Activated CD4-positive, alpha-beta memory T cell treated with anti-CD3 and anti-CD28 coated beads, Interleukin-2, amount 10 ng/mL, durations not matched to agents 7 days and 5 days (primary cell): ENCODE data around the gene FAM111A. TPM values are rescaled to one million over a fixed set of nuclear protein-coding genes. Genes with fewer than 3 reads are reported as not detected.

Source experiments
- CTCF ChIA-PET: fragments of 350-600 bp; sonication (Branson Sonifier 250); formaldehyde crosslinking; loops from one replicate; lab custom pipeline; 2021; ENCODE audit warnings: antibody characterized with exemption, inconsistent platforms; lab: Charles Lee
- POLR2A ChIA-PET: fragments of 350-600 bp; sonication (Branson Sonifier 250); formaldehyde crosslinking; loops from one replicate; lab custom pipeline; 2021; ENCODE audit warnings: antibody characterized with exemption; lab: Charles Lee
- DNase-seq: peaks from one replicate; pipeline ENCODE4 v3.0.0-alpha.2; 2020
- H3K27ac Mint-ChIP-seq: one replicate; pipeline ENCODE4 v1.8.0; 2021; ENCODE audit warnings: mild to moderate bottlenecking, mixed read lengths
- H3K27me3 Mint-ChIP-seq: one replicate; pipeline ENCODE4 v1.8.0; 2021; ENCODE audit warnings: mixed read lengths
- H3K36me3 Mint-ChIP-seq: one replicate; pipeline ENCODE4 v1.8.0; 2021; ENCODE audit warnings: low read depth, mixed read lengths
- H3K4me1 Mint-ChIP-seq: one replicate; pipeline ENCODE4 v1.8.0; 2021; ENCODE audit warnings: mixed read lengths
- H3K4me3 Mint-ChIP-seq: one replicate; pipeline ENCODE4 v1.8.0; 2021; ENCODE audit warnings: mild to moderate bottlenecking, mixed read lengths
- H3K9me3 Mint-ChIP-seq: one replicate; pipeline ENCODE4 v1.8.0; 2021; ENCODE audit warnings: mixed read lengths
- total RNA-seq, 2 experiments: library from RNA; stranded (reverse); gene quantifications; one replicate each; pipeline ENCODE4 v1.2.3, GENCODE V29; 2021

FAM111A gene
- total RNA-seq, 2 experiments from 2014 or later, result 136 to 141 TPM

DNA sequence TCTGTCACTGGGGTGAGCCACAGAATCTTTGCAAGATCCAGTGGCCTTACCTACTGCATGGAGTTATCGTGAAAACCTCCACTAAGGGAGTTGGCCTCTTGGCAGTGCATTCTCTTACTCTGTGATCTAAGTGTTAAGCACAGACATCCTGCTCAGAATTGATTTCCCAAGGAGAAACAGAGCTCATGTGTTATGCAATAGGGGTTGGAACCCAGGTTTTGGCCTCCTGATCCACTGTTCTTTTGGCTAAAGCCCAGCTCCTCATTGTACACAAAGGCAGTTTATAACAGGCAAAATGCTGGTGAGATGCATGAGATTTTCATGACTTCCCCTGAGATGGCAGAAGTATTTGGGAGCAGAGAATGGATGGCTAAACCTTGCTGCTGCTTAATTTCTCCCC, 41.1 kb downstream of the FAM111A start:
- peaks cover 5% of the 10 kb centered on the region for H3K27me3 Mint-ChIP-seq
- no peaks in the 10 kb centered on the region for H3K4me1 Mint-ChIP-seq
- ChIA-PET POLR2A (no interaction called here), CTCF (interaction anchor here (0.7 to 7.1 kb wide), 2 partner anchors 12 to 48 kb away, joined by 3 to 105 read pairs; partner anchors contain the start of gene DTX4)
- peaks cover 5% of the 10 kb centered on the region for H3K9me3 Mint-ChIP-seq
- H3K27ac Mint-ChIP-seq, result no peak overlapping the region
- no peaks in the 10 kb centered on the region for H3K36me3 Mint-ChIP-seq
- no peak for DNase-seq
- H3K4me3 Mint-ChIP-seq, result no peak overlapping the region

DNA sequence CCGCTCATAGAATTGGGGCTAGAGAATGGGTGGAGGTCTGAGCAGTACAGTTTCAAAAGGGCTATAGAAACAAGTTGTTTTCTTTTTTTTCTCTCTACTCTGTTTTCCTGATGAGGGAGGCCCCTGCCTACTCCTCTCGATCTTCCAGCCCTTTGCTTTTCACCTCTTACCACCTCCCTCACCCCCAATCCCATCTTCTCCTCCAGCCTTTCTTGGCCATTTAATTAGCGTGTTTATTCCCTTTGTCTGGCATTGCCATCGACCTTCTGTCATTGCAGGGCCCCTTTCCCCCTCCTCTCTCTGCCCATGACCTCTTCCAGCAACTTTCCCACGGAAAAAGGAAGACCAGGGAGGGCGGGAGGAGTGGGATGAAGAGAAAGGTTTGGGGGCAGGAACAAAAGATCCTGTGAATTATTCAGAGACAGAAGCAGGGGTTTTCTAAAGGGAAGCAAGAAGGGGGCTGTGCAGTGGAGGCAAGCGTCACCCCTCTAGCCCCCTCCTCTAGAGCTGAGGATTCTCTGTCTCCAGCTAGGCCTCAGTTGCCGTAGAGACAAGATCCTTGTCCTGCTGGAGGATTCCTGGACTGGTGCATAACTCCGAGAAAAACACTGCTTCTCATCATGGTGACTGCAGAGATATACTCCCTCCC, 42.2 kb downstream of the FAM111A start:
- DNase-seq, result no peak
- Mint-ChIP-seq H3K36me3 (no peaks in the 10 kb centered on the region), H3K4me3 (no peak overlapping the region), H3K4me1 (no peaks in the 10 kb centered on the region), H3K27ac (no peak overlapping the region), H3K27me3 (peaks cover 1% of the 10 kb centered on the region), H3K9me3 (no peaks in the 10 kb centered on the region)
- ChIA-PET POLR2A (no interaction called here), CTCF (interaction anchor here (0.6 to 7.1 kb wide), 6 partner anchors 9 to 492 kb away, joined by 3 to 105 read pairs (median 14); partner anchors contain the start of gene DTX4)

DNA sequence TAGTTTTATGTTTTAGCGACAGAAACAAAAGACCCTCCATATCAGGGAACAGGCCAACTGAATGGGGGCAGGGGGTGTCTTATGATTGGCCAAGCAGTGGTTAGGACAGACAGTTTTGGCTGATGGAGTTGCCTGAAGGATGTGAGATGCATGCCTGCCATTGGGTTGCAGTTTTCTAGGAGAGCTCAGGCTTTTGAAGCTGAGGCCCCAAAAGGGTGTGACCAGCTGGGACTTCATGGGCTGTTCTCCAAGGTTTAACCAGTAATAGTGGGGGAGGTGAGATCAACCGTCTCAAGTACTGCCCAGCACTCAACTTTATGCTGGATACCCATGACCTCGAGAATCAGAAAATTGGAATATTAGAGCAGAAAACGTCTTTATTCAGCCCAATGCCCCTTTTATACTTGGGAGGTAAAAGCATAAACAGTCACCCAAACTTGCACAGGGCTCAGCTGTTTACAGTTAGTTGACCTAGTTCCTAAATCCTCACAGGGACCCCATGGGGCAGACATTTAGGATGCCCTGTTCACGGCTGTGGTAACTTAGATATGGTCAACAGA, 42.8 kb downstream of the FAM111A start:
- H3K9me3 Mint-ChIP-seq, result no peaks in the 10 kb centered on the region
- peaks cover 1% of the 10 kb centered on the region for H3K27me3 Mint-ChIP-seq
- CTCF ChIA-PET, result interaction anchor here (0.6 to 7.1 kb wide), 13 partner anchors 9 to 491 kb away, joined by 3 to 105 read pairs (median 5); partner anchors contain the start of gene DTX4
- POLR2A ChIA-PET, result no interaction called here
- no peak overlapping the region for H3K4me3 Mint-ChIP-seq
- no peaks in the 10 kb centered on the region for H3K4me1 Mint-ChIP-seq
- H3K36me3 Mint-ChIP-seq, result no peaks in the 10 kb centered on the region
- DNase-seq, result no peak
- H3K27ac Mint-ChIP-seq, result no peak overlapping the region

DNA sequence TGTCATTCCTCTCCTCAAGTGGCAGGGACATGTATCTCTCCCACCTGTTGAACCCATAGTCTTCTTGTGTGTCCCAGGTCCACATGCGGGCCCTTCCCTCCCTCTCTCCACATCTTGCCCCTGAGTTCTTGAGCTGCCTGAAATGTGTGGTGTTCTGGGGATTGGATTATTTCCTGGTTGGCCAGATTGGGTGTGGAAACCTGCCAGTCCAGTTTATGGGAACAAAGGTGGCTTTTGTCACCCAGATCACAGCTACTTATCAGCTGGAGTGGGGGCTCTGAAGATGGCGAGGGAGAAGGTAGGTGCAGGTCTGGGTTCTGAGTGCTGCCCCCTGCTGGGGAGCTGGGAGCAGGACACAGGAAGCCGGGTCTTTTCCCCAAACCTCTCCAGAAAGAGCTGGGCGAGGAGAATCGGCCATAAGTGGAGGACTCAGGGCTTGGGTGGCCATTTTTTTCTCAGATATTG, 43.5 kb downstream of the FAM111A start:
- Mint-ChIP-seq H3K4me1 (no peaks in the 10 kb centered on the region), H3K4me3 (no peak overlapping the region), H3K36me3 (no peaks in the 10 kb centered on the region), H3K27me3 (peaks cover 1% of the 10 kb centered on the region), H3K27ac (no peak overlapping the region), H3K9me3 (no peaks in the 10 kb centered on the region)
- DNase-seq, result peak; percentile 55
- CTCF ChIA-PET, result interaction anchor here (0.7 to 7.1 kb wide), 17 partner anchors 10 to 250 kb away, joined by 3 to 105 read pairs (median 5); partner anchors contain the start of genes DTX4, FAM111A and OR5A1
- POLR2A ChIA-PET, result no interaction called here

DNA sequence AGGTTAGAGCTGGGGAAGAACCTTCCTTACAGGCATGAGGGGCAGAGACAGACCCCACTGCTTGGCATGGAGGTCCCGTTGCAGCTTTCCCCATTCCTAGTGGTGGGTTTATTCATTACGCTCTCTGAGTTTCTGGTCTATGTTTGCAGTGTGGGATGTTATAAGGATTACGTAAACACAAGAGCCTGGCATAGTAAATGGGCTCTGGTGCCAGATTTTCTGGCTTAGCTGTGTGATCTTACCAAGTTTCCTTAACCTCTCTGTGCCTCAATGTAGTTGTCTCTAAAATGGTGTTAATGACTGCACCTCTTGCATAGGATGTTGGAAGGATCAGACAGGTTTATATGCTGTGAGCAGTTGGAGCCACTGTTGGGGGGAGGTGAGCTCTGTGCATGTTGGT, 44.4 kb downstream of the FAM111A start:
- peaks cover 1% of the 10 kb centered on the region for H3K27me3 Mint-ChIP-seq
- H3K27ac Mint-ChIP-seq, result no peak overlapping the region
- H3K4me3 Mint-ChIP-seq, result no peak overlapping the region
- CTCF ChIA-PET, result interaction anchor here (0.8 to 7.1 kb wide), 6 partner anchors 9 to 249 kb away, joined by 3 to 105 read pairs (median 14); partner anchors contain the start of genes DTX4 and OR5A1
- DNase-seq, result no peak
- no peaks in the 10 kb centered on the region for H3K9me3 Mint-ChIP-seq
- no peaks in the 10 kb centered on the region for H3K36me3 Mint-ChIP-seq
- H3K4me1 Mint-ChIP-seq, result no peaks in the 10 kb centered on the region
- POLR2A ChIA-PET, result no interaction called here

DNA sequence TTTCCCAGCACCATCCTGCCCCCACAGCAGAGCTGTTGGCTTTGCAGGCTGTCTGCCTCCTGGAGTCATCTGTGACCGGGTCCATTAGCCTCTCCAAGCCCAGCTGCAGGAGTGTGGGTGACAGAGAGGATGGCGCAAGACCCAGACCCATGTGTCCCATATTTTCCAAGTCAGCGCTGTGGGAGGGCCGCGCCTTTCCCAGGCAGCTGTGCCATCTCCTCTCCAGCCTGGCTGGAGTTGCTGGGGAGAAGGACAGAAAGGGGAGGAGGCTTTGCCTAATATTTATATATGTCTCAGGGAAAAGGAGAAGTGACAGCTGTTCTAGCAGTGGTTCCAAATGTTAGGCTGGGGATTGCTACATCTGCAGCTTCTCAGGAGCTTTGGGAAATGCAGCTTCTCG, 44.9 kb downstream of the FAM111A start:
- CTCF ChIA-PET, result interaction anchor here (2.3 to 7.1 kb wide), 4 partner anchors 11 to 22 kb away, joined by 12 to 105 read pairs (median 22); partner anchors contain the start of gene DTX4
- Mint-ChIP-seq H3K27me3 (peaks cover 1% of the 10 kb centered on the region), H3K27ac (no peak overlapping the region), H3K4me3 (no peak overlapping the region), H3K9me3 (no peaks in the 10 kb centered on the region), H3K4me1 (no peaks in the 10 kb centered on the region), H3K36me3 (no peaks in the 10 kb centered on the region)
- POLR2A ChIA-PET, result no interaction called here
- DNase-seq, result no peak

DNA sequence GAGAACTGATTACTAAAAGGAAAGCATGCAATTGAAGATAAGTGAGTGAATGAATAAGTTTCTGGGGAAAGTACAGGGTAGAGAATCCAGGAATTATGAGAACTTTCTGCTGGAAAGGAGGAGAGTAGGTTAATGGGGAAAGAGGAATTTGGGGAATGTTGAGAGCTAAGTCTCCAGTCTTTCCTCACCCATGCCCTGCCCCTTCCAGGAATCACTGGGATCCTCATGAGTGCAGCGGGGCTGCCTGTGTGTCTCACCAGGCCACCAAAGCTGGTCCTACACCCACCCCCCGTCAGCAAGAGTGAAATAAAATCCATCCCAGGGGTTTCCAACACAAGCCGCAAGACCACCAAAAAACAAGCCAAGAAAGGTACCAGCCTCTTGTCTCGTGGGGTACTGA, 46.3 kb downstream of the FAM111A start:
- Mint-ChIP-seq H3K27ac (no peak overlapping the region), H3K4me1 (no peaks in the 10 kb centered on the region), H3K9me3 (no peaks in the 10 kb centered on the region), H3K4me3 (no peak overlapping the region), H3K27me3 (peaks cover 1% of the 10 kb centered on the region), H3K36me3 (no peaks in the 10 kb centered on the region)
- CTCF ChIA-PET, result interaction anchor here (7.1 kb wide), 1 partner anchor 17 kb away, joined by 105 read pairs; the partner anchor contains the start of gene DTX4
- POLR2A ChIA-PET, result no interaction called here
- DNase-seq, result no peak

DNA sequence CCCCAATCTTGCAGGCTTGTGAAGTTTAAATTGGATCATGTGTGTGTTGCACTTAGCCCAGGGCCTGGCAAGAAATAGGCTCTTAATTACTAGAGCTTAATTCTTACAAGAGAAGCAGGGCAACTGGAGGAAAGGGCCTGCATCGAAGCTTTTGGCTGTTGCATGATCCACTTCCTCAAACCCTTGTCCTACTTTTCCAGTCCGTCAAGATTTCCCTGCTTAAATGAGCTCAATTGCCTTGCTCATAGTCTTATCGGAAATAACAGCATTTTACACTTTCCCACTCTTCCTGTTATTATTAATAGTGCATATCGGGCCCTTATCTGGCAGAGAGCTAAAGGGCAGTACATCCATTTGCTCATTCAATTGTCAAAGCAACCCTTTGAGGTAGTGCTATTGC, 47.3 kb downstream of the FAM111A start:
- Mint-ChIP-seq H3K27ac (no peak overlapping the region), H3K36me3 (no peaks in the 10 kb centered on the region), H3K4me1 (no peaks in the 10 kb centered on the region), H3K4me3 (no peak overlapping the region), H3K27me3 (peaks cover 4% of the 10 kb centered on the region), H3K9me3 (no peaks in the 10 kb centered on the region)
- ChIA-PET CTCF (interaction anchor here (1.3 to 1.4 kb wide), 2 partner anchors 18 to 32 kb away, joined by 4 to 5 read pairs; partner anchors contain the start of gene DTX4), POLR2A (interaction anchor here (0.6 kb wide), 1 partner anchor 31 kb away, joined by 3 read pairs; no protein-coding TSS in a partner anchor)
- DNase-seq, result no peak

DNA sequence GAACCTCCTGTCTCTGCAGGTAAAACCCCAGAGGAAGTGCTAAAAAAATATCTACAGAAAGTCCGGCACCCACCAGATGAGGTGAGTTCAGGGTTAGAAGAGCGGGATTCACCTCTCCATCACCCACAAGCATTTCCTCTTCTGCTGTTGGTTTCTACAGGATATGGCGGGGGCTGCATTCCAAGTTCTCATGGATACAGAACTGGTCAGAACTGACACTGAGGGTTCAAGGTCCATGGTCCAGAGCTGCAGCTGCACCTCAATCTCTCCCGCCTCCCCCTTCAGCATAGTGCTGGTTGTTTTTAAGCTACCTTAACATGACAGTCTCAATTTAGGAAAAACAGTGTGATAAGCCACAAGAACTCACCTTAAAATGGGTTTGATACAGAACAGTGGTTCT, 48.4 kb downstream of the FAM111A start:
- POLR2A ChIA-PET, result no interaction called here
- H3K4me3 Mint-ChIP-seq, result no peak overlapping the region
- H3K36me3 Mint-ChIP-seq, result no peaks in the 10 kb centered on the region
- CTCF ChIA-PET, result interaction anchor here (0.5 kb wide), 1 partner anchor 27 kb away, joined by 3 read pairs; no protein-coding TSS in a partner anchor
- H3K4me1 Mint-ChIP-seq, result no peaks in the 10 kb centered on the region
- no peak overlapping the region for H3K27ac Mint-ChIP-seq
- no peak for DNase-seq
- H3K9me3 Mint-ChIP-seq, result no peaks in the 10 kb centered on the region
- peaks cover 3% of the 10 kb centered on the region for H3K27me3 Mint-ChIP-seq

DNA sequence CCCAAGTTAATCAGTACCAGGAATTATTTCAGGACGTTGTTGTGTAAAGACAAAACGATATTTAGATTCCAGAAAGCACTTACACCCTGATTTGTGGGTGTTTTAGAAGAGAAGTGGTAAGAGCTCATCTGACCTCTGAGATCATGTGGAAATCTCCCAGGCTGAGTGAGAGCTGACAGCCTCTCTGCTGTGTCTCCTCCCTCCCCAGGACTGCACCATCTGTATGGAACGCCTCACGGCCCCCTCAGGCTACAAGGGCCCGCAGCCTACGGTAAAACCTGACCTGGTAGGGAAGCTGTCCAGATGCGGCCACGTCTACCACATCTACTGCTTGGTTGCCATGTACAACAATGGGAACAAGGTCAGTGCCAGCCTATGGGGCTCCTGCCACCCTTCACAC, 49.2 kb downstream of the FAM111A start:
- H3K4me3 Mint-ChIP-seq, result no peak overlapping the region
- H3K9me3 Mint-ChIP-seq, result no peaks in the 10 kb centered on the region
- POLR2A ChIA-PET, result no interaction called here
- no peak for DNase-seq
- no peaks in the 10 kb centered on the region for H3K4me1 Mint-ChIP-seq
- H3K36me3 Mint-ChIP-seq, result no peaks in the 10 kb centered on the region
- H3K27me3 Mint-ChIP-seq, result peaks cover 3% of the 10 kb centered on the region
- CTCF ChIA-PET, result interaction anchor here (1.3 kb wide), 1 partner anchor 20 kb away, joined by 5 read pairs; the partner anchor contains the start of gene DTX4
- no peak overlapping the region for H3K27ac Mint-ChIP-seq

DNA sequence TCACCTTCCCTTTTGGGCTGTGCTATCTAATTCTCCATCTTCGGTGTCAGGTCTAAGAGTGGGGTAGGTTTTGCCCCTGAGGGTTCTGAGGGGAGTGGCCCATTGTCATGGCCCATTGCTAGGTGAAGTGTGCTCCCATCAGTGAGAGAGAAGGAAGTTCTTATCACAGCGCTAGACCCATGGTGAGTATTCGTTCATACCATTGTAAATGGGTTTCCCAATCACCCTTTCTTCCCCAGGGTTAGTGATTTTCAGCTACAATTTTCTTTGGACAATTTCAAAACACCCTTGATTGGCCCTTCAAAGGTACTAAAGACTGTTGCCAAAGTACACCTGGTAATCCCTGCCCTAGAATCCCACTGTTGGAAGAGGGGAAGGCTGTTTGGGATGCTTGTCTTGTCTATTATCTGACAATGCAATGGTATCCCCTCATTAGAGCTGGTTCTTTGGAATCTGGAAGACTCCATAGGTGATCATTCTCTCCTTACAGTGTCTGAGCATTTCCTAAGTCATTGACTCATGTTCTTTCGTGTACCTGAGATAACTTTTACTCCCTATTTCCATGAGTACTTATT, 49.9 kb downstream of the FAM111A start:
- POLR2A ChIA-PET, result no interaction called here

DNA sequence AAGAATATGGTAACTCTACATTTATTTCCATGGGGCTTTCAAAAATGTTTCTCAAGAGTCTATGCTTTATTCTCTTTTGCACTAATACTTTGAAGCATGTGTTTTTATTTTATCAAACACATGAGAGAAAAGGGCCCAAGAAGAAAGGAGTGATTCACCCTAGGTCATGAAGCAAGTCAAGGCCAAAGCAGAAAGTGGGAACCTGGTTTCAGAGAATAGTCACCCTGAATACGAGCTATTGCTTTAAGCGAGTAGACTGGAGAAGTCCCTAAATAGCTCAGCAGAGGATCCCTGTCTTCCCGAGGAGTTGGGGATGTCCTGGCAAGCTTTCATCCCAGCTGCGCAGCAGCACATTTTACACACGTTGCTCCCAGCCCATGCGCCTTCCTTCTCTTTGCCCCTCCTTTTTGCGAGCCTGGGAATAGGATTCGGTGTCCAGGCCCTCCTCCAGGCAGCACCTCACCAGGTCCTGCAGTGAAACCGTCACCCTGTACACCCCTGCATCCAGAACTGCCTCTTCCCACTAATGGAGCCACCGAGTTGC, 51.0 kb downstream of the FAM111A start:
- no peak for DNase-seq
- ChIA-PET CTCF (interaction anchor here (0.9 to 1.8 kb wide), 3 partner anchors 10 to 140 kb away, joined by 3 to 5 read pairs (median 3); partner anchors contain the start of gene DTX4), POLR2A (no interaction called here)
- Mint-ChIP-seq H3K27ac (no peak overlapping the region), H3K9me3 (no peaks in the 10 kb centered on the region), H3K4me3 (no peak overlapping the region), H3K36me3 (no peaks in the 10 kb centered on the region), H3K27me3 (peaks cover 3% of the 10 kb centered on the region), H3K4me1 (no peaks in the 10 kb centered on the region)

More for the DNA sequence above, 49.9 kb downstream of the FAM111A start:
- CTCF ChIA-PET, result interaction anchor here (1.3 kb wide), 1 partner anchor 21 kb away, joined by 5 read pairs; the partner anchor contains the start of gene DTX4
- Mint-ChIP-seq H3K4me1 (no peaks in the 10 kb centered on the region), H3K27ac (no peak overlapping the region), H3K9me3 (no peaks in the 10 kb centered on the region), H3K27me3 (peaks cover 3% of the 10 kb centered on the region), H3K36me3 (no peaks in the 10 kb centered on the region), H3K4me3 (no peak overlapping the region)
- no peak for DNase-seq
